GM19397 (cell line): ENCODE measurements around the gene HAPLN1.

Experiments used
- ATAC-seq: cut with Tn5 transposase; IDR thresholded peaks from one replicate; pipeline ENCODE4 v1.9.1; 2021; ENCODE audit warnings: mild to moderate bottlenecking, moderate library complexity; ENCODE audit not compliant: unreplicated experiment

Gene HAPLN1

GRCh38 chr5:83718936-83719495, 1.6 kb downstream of the HAPLN1 start:
- ATAC-seq: no peak

DNA sequence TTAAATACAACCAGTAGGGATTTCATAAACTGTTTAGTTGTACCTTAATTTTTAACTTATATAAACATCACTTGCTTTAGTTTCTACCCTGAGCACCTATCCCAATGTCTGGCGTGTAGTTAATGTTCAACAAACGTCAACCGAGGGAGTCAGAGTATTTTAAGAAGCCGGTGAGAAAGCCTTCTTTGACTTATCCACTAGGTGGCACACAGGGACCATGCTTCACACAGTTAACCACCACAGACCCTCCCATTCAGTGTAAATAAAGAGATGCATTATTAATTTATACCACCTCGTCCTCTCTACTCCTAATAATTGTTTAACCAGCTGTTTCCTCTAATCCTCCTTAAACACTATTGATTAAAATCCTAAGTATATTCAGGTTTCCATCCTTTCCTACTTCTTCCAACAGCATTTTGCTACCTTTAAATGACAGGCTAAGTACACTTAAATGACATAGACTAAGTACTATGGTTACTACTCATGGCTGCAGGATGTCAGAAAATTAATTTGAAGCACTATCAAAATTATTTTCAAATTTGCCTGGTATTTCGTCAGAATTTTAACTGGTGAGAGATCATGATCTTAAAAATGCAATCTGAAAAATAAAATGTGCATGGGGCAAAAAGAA, 2.3 kb downstream of the HAPLN1 start:
- ATAC-seq: peak; percentile 71

GRCh38 chr5:83715236-83716065, 5.2 kb downstream of the HAPLN1 start:
- no peak for ATAC-seq

GRCh38 chr5:83714810-83715209, 5.8 kb downstream of the HAPLN1 start:
- ATAC-seq: no peak

GRCh38 chr5:83711982-83712601, 8.6 kb downstream of the HAPLN1 start:
- ATAC-seq: peak; percentile 63

DNA sequence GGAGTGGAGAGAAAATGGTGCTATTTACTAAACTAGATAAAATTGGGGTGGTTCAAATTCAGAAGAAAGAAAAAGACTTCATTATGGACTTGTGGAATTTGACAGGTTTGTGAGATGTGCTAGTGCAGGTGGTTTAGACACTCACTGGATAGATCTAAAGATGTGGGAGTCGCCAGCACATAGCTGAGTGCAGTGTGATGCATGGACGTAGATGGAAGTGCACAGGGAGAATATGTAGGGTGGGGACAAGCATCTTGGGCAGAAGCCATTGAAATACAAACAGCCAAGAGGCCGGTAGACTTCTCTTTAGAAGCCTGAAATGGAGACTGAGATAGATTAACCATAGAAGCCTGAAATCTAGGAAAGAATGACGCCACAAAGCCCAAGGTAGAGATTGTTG, 10.7 kb downstream of the HAPLN1 start:
- no peak for ATAC-seq

DNA sequence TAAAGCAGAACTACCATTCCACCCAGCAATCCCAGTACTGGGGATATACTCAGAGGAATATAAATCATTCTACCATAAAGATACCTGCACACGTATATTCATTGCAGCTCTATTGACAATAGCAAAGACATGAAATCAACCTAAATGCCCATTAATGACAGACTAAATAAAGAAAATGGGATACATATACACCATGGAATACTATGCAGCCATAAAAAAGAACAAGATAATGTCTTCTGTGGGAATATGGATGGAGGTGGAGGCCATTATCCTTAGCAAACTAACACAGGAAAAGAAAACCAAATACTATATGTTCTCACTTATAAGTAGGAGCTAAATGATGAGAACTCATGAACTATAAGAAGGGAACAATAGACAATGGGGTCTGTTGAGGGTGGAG, 12.5 kb downstream of the HAPLN1 start:
- ATAC-seq: no peak

- no peak for ATAC-seq
These were observed 17.6 kb downstream of the HAPLN1 start for GRCh38 chr5:83703059-83703458.

- ATAC-seq: no peak
These were observed 18.8 kb downstream of the HAPLN1 start for GRCh38 chr5:83701886-83702285.

- ATAC-seq: no peak
These were observed 30.8 kb downstream of the HAPLN1 start for GRCh38 chr5:83689881-83690280.

- no peak for ATAC-seq
These were observed 32.4 kb downstream of the HAPLN1 start for GRCh38 chr5:83688281-83688680.

DNA sequence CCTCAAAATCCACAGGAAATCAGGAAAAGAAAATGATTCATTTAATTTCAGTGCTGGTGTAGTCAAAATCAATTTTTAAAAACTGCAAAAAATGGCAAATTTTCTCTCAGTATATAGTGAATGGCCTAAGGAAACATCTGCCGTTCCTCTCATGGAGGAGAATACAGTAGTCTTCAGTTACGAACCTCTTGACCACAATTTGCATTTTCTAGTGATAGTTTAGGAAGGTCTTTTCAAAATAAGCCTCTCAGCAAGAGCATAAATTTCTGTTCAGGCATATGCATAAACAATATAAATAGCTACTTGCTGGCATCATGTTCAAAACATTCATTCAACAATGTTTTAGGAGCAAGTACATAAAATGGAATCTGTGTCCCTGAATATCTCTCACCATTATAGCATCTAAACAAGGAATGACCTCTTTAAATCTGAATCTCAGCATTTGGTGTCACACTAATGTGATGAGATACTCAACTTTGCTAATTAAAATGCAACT, 33.5 kb downstream of the HAPLN1 start:
- ATAC-seq: no peak

DNA sequence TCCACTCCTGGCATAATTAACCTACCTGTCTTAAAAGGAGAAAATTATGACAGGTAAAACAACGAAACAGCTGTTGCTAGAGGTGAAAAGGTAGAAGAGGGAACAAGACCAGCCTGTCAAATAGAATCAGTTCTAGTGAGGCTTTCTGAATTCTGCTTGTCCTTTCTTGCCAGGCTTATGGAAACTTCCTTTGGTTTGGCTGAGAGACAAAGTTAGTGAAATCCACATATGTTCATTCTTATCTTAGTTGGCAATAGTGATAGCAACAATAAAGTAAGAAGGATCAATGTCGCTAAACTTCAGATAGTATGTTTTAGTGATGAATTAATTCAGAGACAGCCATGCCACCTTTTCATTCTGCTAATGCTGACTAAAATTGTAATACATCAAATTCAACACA, 34.4 kb downstream of the HAPLN1 start:
- no peak for ATAC-seq

DNA sequence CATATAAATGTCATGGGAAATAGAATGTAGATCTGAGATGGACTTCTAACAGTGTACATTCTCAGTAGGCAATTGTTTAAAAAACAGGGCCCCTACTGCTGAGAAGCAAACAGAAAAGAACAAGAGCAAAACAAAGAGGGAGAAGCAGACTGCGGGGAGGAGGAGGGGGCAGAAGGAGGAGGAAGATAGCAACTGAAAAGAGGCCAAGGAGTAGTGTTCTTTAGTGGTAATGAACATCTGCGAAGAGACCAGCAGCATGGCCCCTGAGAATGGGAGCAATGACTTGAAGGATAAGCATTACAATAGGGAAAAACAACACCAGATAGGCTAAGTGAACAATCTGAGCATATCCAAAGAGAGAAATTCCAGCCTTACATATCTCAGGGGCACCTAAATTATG, 36.8 kb downstream of the HAPLN1 start:
- ATAC-seq: no peak

DNA sequence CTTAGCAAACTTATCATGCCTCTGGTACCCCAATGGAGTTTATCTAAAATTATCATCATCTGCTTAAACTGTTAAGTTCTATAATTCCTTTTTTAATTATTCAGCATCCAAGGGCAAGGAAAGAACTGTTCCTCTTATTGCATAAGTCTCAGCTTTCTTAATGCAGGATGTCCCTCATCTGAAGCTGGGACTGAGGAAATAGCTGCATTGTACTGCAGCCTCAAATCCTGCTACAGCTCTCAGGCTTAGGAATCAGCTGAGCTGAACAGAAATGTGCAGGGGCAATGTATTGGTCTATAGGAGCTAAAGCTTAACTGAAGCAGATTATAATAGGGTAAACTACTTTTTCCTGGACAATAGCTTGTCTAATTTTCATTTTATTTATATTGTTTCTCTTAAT, 48.0 kb downstream of the HAPLN1 start:
- ATAC-seq: no peak

GRCh38 chr5:83672158-83672557, 48.5 kb downstream of the HAPLN1 start:
- ATAC-seq: no peak

DNA sequence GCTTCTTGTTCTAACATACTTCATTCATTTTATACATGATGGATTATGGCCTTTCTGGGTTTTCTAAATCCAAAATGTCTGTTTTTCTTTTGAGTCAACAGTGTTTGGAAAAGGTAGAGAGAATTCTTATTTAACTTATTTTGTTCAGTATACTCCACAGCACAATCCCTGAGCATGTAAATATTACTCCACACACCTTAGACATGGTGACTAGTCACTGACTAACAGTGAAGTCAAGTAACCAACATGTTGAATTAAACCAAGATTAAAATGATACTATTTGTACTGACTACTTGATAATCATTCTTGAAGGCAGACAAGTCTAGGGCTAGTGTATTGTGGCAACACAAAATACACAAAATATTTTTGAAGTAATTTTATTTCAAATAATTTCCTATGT, 55.0 kb downstream of the HAPLN1 start:
- ATAC-seq: no peak

DNA sequence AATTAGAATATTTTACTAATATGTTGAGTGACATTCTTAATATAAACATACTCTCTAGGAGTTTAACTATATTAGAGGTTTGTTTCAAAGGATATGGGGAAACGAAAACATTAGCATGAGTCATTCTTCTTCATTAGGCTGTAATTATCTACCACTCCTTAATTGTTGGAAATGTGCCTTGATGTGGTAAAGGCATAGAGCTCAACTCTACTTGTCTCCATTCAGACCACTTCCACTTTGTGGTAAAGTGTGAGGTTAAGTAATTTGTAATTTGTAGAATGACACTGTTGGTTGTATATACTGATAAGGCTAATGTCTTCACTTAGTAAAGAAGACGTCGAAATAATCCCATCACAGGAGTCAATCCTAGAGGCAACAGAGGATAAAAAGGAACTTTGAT, 58.1 kb downstream of the HAPLN1 start:
- ATAC-seq: no peak

- no peak for ATAC-seq
These were observed 62.7 kb downstream of the HAPLN1 start for GRCh38 chr5:83657807-83658525.

DNA sequence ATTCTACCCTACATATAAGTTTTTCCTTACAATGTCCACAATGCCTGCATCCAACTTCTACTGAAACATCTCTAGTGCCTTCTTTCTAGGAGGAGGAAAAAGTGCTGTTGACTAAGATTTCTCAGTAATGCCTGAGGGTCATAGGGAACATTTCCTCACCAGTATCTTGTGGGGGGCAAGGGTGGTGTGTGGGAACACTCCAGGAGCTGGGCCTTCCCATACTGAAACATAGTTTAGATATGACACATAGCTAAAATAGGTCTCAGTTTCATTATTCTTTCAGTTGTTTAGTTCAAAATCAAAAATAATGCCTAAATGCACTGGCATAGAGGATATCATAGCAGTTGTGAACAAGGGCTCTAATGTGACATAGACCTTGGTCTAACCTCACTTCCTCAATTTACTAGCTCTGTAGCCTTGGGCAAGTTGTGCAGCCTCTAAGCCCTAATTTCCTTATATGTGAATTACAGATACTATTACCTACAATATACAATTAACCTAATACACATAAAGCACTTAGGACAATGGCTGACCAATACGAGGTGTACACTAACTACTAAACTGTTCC, 66.1 kb downstream of the HAPLN1 start:
- ATAC-seq: no peak

DNA sequence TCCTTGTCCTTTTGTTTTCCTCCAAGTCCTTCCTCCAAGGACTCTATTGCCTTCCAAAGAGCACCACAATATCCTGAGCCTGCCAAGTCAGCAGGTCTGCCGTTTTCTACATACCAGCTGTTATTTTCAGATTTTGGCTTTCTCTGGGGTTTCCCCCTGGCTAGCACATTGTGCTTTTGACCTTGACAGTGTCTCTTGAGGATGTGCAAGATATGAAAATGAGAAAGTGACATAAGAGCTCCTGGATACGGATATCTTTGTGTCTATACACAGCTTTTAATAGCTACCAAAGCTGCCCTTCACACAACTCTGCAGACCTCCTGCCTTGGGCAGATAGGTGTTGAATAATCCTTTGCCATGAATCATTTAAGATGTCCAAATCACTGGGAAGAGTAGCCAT, 67.0 kb downstream of the HAPLN1 start:
- peak; percentile 50 for ATAC-seq
